Endometrial microvascular endothelial cells (primary cell): ENCODE measurements around the gene SASS6. TPM values are rescaled to one million over a fixed set of nuclear protein-coding genes. Genes with fewer than 3 reads are reported as not detected.

Experiments used
- in situ Hi-C: cut with HindIII; loops from 2 replicates; pipeline ENCODE4 v1.10.0; 2017; ENCODE audit warnings: low sequenced_read_pairs, low pct_unique_long_range_greater_than_20kb; ENCODE audit errors: inconsistent ontology term
- total RNA-seq: library from RNA; depleted of rRNA; stranded (reverse); fragments of >200 nt; gene quantifications from one replicate; pipeline ENCODE4 v1.2.3, GENCODE V29; 2015; ENCODE audit errors: inconsistent ontology term

SASS6 gene
- total RNA-seq, 1 donor from 2014 or later: 4.8 TPM

DNA sequence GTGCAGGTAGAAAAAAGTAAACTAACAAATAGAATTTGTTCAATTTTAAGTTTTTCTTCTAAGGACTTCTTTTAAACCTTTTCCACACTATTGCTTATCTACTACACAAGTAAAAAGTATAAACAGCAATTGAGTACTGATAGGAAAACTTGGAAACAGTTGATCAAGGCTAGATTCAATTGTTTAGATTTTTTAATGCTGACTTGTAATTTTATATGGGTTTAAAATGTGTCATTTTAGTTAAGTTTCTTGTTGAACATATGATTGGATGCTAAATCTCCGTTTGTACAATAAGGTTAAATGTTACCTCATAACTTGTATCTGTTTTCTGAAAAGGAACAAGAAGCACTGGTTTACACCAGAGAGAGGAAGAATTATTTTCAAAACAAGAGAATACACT is 5.5 kb downstream of the SASS6 start:
- in situ Hi-C loops: no loop called here

DNA sequence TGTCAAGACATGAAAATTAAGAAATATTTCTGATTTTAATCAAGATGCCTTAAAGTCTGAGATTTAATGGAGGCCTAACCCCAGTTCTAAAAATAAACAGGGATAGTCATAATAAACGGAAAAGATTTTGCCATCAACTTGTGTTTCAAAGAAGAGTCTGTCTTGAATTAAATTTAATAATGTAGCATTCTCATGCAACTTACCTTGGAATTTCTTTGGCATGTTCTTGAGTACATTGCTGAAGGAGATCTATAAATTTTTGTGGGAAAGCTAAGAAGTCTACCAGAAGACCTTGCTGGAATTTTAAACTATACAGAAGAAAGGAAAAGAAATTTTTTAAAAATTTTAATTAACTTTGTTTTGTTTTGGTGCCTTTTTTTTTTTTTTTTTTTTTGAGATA is 10.6 kb downstream of the SASS6 start:
- in situ Hi-C loops: no loop called here

GRCh38 chr1:100115524-100115923 is 17.2 kb downstream of the SASS6 start:
- in situ Hi-C loops: no loop called here

DNA sequence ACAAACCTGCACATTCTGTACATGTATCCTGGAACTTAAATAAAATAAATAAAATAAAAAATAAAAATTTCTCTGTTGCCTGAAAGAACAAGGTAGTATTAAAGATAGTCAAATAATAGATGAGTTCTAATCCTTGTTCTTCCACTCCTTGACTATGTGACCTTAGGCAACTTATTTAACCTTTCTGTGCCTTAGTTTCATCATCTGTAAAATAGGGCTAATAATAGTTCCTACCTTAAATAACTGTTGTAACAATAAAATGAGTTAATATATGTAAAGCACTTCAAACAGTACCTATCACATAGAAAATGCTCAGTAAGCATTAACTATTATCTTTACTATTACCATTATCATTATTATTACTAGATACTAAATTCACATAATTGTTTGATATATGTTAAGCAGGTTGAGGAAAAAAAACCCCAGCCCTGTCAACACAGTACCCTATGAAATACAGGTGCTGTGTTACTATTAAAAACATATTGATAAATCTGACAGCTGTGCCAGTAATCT is 23.1 kb downstream of the SASS6 start:
- in situ Hi-C loops: no loop called here

GRCh38 chr1:100107696-100108095 is 25.0 kb downstream of the SASS6 start:
- in situ Hi-C loops: no loop called here

DNA sequence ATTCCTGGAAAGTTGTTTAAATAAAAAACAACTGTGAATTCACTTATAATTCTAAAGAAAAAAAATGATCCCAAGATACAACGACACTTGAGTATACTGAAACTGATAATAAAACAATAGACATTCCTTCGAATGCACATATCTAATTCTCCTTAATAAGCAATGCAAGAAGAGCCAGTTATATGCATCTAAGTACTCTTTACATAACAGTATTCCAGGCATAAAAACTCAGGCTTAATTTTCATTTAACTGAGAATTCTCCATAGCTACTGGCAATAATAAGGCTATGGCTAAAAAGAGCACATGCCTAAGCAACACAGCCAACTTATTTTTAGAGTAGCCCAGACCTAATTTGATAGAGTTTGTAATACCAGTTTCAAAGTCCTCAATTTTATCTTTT is 31.2 kb downstream of the SASS6 start:
- in situ Hi-C loops: no loop called here

GRCh38 chr1:100100202-100100601 is 32.5 kb downstream of the SASS6 start:
- in situ Hi-C loops: no loop called here

DNA sequence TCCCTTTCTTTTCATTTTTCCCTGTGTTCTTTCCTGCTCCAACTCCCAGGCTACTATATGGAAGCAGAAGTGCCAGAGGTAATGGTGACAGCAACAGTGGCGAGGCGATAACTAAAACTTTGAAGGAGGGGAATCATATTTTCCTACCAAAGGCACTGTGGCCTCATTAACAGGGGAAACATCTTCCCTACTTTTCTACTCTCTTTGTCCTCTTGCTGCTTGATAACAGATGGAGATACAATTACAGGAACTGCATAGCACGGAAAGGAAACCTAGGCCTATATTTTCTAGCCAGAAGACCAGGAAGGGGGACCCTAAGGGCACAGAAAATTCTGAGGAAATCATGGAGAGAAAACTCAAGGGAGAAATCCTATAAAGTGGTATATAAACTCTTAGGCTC is 42.3 kb downstream of the SASS6 start:
- in situ Hi-C loops: no loop called here

DNA sequence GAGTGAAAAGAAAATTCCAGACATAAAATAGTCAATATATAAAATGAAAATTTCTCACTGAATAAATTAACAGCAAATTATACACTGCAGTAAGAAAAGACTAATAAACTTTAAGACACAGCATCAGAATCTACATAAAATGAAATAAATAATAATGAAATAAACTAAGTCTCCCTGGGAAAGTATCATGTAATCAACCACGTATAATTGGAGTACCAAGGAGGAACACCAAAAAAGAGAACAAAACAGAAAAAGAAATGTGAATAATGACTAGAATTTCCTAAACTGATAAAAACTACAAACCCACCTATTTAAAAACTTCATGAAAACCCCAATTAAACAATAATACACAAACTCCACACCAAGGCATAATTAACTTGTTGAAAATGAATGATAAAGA is 43.6 kb downstream of the SASS6 start:
- in situ Hi-C loops: no loop called here

GRCh38 chr1:100087396-100087795 is 45.3 kb downstream of the SASS6 start:
- in situ Hi-C loops: no loop called here

GRCh38 chr1:100080331-100080730 is 52.4 kb downstream of the SASS6 start:
- in situ Hi-C loops: no loop called here

GRCh38 chr1:100077531-100077930 is 55.2 kb downstream of the SASS6 start:
- in situ Hi-C loops: no loop called here

GRCh38 chr1:100076744-100077143 is 56.0 kb downstream of the SASS6 start:
- in situ Hi-C loops: no loop called here

DNA sequence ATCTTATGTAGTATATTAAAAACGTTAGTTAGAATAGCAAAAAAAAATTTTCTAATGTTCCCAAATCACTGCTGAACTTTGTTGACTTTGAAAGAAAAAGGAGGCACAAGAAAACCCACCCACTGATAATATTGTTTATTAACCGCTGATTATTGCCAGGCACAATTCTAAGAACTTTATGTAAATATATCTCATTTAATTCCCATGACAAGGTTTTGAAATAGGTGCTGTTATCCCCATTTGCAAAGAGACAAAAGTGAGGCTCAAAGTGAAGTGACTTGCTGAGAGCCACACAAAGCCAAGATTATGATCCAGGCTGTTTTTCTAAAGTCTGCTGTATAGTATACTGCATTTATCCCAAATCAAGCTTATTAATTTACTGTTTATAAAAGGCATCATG is 56.4 kb downstream of the SASS6 start:
- in situ Hi-C loops: no loop called here

DNA sequence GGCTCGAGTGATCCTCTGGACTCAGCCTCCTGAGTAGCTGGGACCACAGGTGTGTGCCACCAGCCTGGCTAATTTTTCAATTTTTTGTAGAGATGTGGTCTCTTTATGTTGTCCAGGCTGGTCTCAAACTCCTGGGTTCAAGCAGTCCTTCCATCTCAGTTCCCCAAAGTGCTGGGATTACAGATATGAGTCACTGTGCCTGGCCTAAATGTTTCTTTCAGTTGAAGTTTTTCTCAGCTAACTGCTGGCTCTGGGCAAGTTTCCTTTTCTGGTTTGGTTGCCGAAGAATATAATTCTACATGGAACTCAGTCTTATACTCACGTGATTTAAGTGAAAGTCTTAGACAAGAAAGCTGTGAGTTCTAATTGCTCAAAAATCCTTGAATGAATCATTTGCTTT is 57.0 kb downstream of the SASS6 start:
- in situ Hi-C loops: no loop called here

GRCh38 chr1:100074604-100075395 is 57.9 kb downstream of the SASS6 start:
- in situ Hi-C loops: no loop called here

- in situ Hi-C loops: no loop called here
Measured at GRCh38 chr1:100073531-100073930, 59.2 kb downstream of the SASS6 start.

- in situ Hi-C loops: no loop called here
Measured at GRCh38 chr1:100070201-100070939, 62.4 kb downstream of the SASS6 start.

- in situ Hi-C loops: no loop called here
Measured at GRCh38 chr1:100065969-100066227, 66.8 kb downstream of the SASS6 start.

DNA sequence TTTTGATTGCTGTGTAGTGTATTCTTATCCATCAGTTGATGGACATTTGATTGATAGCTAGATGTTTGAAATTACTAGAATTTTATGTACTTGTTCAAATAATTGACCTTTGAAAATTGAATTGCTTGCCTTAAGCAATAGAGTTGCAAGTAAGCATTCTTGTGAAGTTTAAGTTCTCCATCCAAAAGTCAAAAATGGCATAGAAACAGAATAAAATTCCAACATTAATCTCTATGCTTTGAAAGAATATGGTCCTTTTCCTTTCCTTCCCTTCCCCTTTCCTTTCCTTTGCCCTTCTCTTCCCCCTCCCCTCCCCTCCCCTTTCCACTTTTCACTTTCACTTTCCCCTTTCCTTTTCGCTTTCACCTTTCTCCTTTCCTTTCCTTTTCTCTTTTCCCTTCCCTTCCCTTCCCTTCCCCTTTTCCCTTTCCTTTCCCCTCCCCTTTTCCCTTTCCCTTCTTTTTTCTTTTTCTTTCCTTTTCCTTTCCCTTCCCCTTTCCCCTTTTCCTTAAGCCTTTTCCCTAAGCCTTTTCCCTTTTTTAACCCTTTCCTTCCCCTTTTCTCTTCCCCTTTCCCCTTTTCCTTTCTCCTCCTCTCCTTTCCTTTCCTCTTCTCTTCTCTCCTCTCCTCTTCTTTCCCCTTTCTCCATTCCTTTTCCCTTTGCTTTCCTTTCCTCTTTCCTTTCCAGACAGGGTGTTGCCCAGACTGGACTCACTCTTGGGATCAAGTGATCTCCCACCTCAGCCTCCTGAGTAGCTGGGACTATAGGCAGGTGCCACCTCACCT is 67.4 kb downstream of the SASS6 start:
- in situ Hi-C loops: no loop called here
